GM19193 (cell line): Measurements from ENCODE around the gene HNRNPA2B1.

Experiments used
- POLR2A ChIP-seq: IDR thresholded peaks from 4 replicates; pipeline ENCODE4 v1.6.1; 2011; ENCODE audit not compliant: insufficient read depth, insufficient read length; ENCODE audit errors: extremely low read depth

HNRNPA2B1 gene

GRCh38 chr7:26149391-26149977 lies 51.1 kb downstream of the HNRNPA2B1 start:
- no peak for TF ChIP-seq POLR2A

GRCh38 chr7:26147030-26147429 lies 53.5 kb downstream of the HNRNPA2B1 start:
- no peak for TF ChIP-seq POLR2A

- no peak for TF ChIP-seq POLR2A
Observed at GRCh38 chr7:26145238-26145637, 55.3 kb downstream of the HNRNPA2B1 start.

GRCh38 chr7:26144184-26145080 lies 56.1 kb downstream of the HNRNPA2B1 start:
- TF ChIP-seq POLR2A: no peak

GRCh38 chr7:26143298-26144048 lies 57.1 kb downstream of the HNRNPA2B1 start:
- no peak for TF ChIP-seq POLR2A

- no peak for TF ChIP-seq POLR2A
Observed at GRCh38 chr7:26141077-26141476, 59.5 kb downstream of the HNRNPA2B1 start.

GRCh38 chr7:26140380-26140779 lies 60.2 kb downstream of the HNRNPA2B1 start:
- TF ChIP-seq POLR2A: no peak
